HepG2 (cell line): ENCODE measurements around the gene CTNNA2. TPM values are rescaled to one million over a fixed set of nuclear protein-coding genes. Genes with fewer than 3 reads are reported as not detected.

Source experiments
- ATAC-seq: fragments of 200-7000 bp; cut with Tn5 transposase; 3 replicates; pipeline ENCODE4 v1.9.1; 2020; ENCODE audit warnings: mild to moderate bottlenecking, moderate library complexity
- BruUV-seq: library from RNA; stranded (reverse); fragments of 400-500 nt; replicated peaks from 2 replicates; lab custom pipeline; 2021; lab: Mats Ljungman, UMichigan
- CTCF ChIA-PET: fragments of 300-600 bp; formaldehyde crosslinking; extraction: SDS; loops from one replicate; lab custom pipeline; 2021; ENCODE audit warnings: low total read pairs, inconsistent platforms, low intra/inter-chr PET ratio; lab: Yijun Ruan, JAX
- POLR2A ChIA-PET: fragments of 350-600 bp; sonication (Branson Sonifier 250); formaldehyde crosslinking; loops from one replicate; lab custom pipeline; 2020; ENCODE audit warnings: antibody characterized with exemption, inconsistent platforms; lab: Yijun Ruan, JAX
- DNase-seq: peaks from one replicate; pipeline ENCODE4 v3.0.0-alpha.2; 2015; ENCODE audit warnings: low spot score
- FAIRE-seq: peaks from 3 replicates; lab custom pipeline; 2011; peaks lifted over from hg19 to GRCh38; lab: Jason Lieb, UNC
- H2AFZ ChIP-seq: one replicate; pipeline ENCODE4 v1.6.1; 2011; ENCODE audit warnings: low read length, inconsistent platforms
- H3K27ac ChIP-seq: fragments of 300-600 bp; 3 replicates; pipeline ENCODE4 v1.8.0; 2011; ENCODE audit warnings: mixed run types, mild to moderate bottlenecking, mixed read lengths, low read length, inconsistent platforms; ENCODE audit not compliant: insufficient read depth; ENCODE audit errors: extremely low read length
- H3K27me3 ChIP-seq, 2 experiments: fragments of 200-600 bp in 1 of 2; 2 replicates in 1 of 2; 3 replicates in 1 of 2; pipeline versions ENCODE4 v1.6.0 to v1.8.0; 2011; ENCODE audit warnings: low read length in 2 of 2, mild to moderate bottlenecking in 2 of 2, moderate library complexity in 2 of 2, inconsistent platforms in 1 of 2; ENCODE audit not compliant: insufficient read depth in 2 of 2, control insufficient read depth in 1 of 2
- H3K36me3 ChIP-seq, 2 experiments: fragments of 200-600 bp in 1 of 2; replicated peaks in 1 of 2; 2 replicates in 1 of 2; 3 replicates in 1 of 2; pipeline versions ENCODE4 v1.5.1 to v1.8.0; 2011; ENCODE audit warnings: low read length in 2 of 2, inconsistent platforms in 1 of 2; ENCODE audit not compliant: insufficient read depth in 2 of 2, control insufficient read depth in 1 of 2
- H3K4me1 ChIP-seq: 2 replicates; pipeline ENCODE4 v1.5.1; 2012; ENCODE audit warnings: low read length, inconsistent platforms; ENCODE audit not compliant: insufficient read depth
- H3K4me2 ChIP-seq: 2 replicates; pipeline ENCODE4 v1.6.0; 2011; ENCODE audit warnings: low read depth, low read length, inconsistent platforms
- H3K4me3 ChIP-seq, 3 experiments: fragments of 200-600 bp in 1 of 3; sonication (generic), shearing (Covaris generic) in 1 of 3; replicated peaks in 1 of 3; 2 replicates each; pipeline ENCODE4 v1.5.1; 2011 to 2016; ENCODE audit warnings: low read length in 3 of 3, inconsistent platforms in 2 of 3, low read depth in 2 of 3, mild to moderate bottlenecking in 2 of 3, control low read depth in 1 of 3, mixed read lengths in 1 of 3; ENCODE audit not compliant: insufficient read depth in 1 of 3
- H3K79me2 ChIP-seq: one replicate; pipeline ENCODE4 v1.6.1; 2011; ENCODE audit warnings: low read length, inconsistent platforms; ENCODE audit not compliant: insufficient read depth
- H3K9ac ChIP-seq: 2 replicates; pipeline ENCODE4 v1.6.0; 2011; ENCODE audit warnings: mild to moderate bottlenecking, low read depth, low read length, inconsistent platforms; ENCODE audit not compliant: insufficient read depth
- H3K9me3 ChIP-seq: 2 replicates; pipeline ENCODE4 v1.5.1; 2012; ENCODE audit warnings: mild to moderate bottlenecking, low read length
- H4K20me1 ChIP-seq: 2 replicates; pipeline ENCODE4 v1.6.0; 2011; ENCODE audit warnings: inconsistent platforms, mild to moderate bottlenecking, low read length, moderate library complexity; ENCODE audit not compliant: insufficient read depth
- ATM ChIP-seq: fragments of 450-650 bp; IDR thresholded peaks from 2 replicates; pipeline ENCODE4 v1.7.1; 2017; ENCODE audit warnings: mild to moderate bottlenecking, borderline replicate concordance
- CEBPB ChIP-seq: IDR thresholded peaks from 2 replicates; pipeline ENCODE4 v1.6.1; 2011; ENCODE audit warnings: low read depth, low read length, improper control_type of control experiment, borderline replicate concordance
- NFE2L1 ChIP-seq: sonication (generic); formaldehyde crosslinking; IDR thresholded peaks from 2 replicates; pipeline ENCODE4 v1.4.0; 2020; ENCODE audit warnings: missing genetic modification reagents, mild to moderate bottlenecking, borderline replicate concordance
- PTBP1 ChIP-seq: fragments of 200-400 bp; formaldehyde crosslinking; IDR thresholded peaks from 2 replicates; pipeline ENCODE4 v1.6.1; 2018; ENCODE audit warnings: low read length, low read depth; ENCODE audit not compliant: poor library complexity, severe bottlenecking
- SYNCRIP ChIP-seq: fragments of 200-400 bp; formaldehyde crosslinking; IDR thresholded peaks from 2 replicates; pipeline ENCODE4 v1.6.1; 2018; ENCODE audit warnings: mild to moderate bottlenecking, low read depth, low read length; ENCODE audit not compliant: insufficient read depth
- ZFP36L1 ChIP-seq: sonication (generic); formaldehyde crosslinking; IDR thresholded peaks from 2 replicates; pipeline ENCODE4 v1.8.0; 2022; ENCODE audit warnings: mild to moderate bottlenecking, missing genetic modification reagents, moderate library complexity
- ZNF318 ChIP-seq: sonication (generic); formaldehyde crosslinking; IDR thresholded peaks from 2 replicates; pipeline ENCODE4 v1.4.0; 2020; ENCODE audit warnings: mild to moderate bottlenecking, missing genetic modification reagents
- ZNF510 ChIP-seq: sonication (generic); formaldehyde crosslinking; IDR thresholded peaks from 2 replicates; pipeline ENCODE4 v1.4.0; 2020; ENCODE audit warnings: low read depth, mild to moderate bottlenecking, missing genetic modification reagents
- ZSCAN30 ChIP-seq: sonication (generic); formaldehyde crosslinking; IDR thresholded peaks from 2 replicates; pipeline ENCODE4 v1.5.0; 2020; ENCODE audit warnings: mild to moderate bottlenecking, missing genetic modification reagents
- WGBS: methylation state at CpG from one replicate; pipeline ENCODE4 v1.1.6; 2017; ENCODE audit warnings: low lambda C conversion rate; 5-methylcytosine and 5-hydroxymethylcytosine counted together
- in situ Hi-C: cut with HindIII; loops from 2 replicates; pipeline ENCODE4 v1.10.0; 2017; ENCODE audit warnings: low pct_unique_long_range_greater_than_20kb; ENCODE audit not compliant: extremely low pct_ligation_motif_present
- intact Hi-C: fragments of 100-400 bp; cut with micrococcal nuclease; formaldehyde crosslinking; loops from one replicate; pipeline ENCODE4 v1.10.0; 2022; ENCODE audit not compliant: unreplicated experiment
- polyA plus RNA-seq, 8 experiments: library from polyadenylated mRNA; depleted of rRNA in 3 of 8; stranded (reverse) in 7 of 8; unstranded in 1 of 8; fragments of >200 nt; fragmentation: Illumina TruSeq in 4 of 8; extraction: Trizol in 4 of 8; gene quantifications; 2 replicates each; pipeline versions ENCODE4 v1.2.1 to v1.2.3, GENCODE V29; 2011 to 2016; ENCODE audit warnings: low read depth in 4 of 8, missing spikeins in 1 of 8, mixed read lengths in 1 of 8; ENCODE audit not compliant: insufficient read depth in 1 of 8
- total RNA-seq, 5 experiments: library from RNA; depleted of rRNA; stranded (reverse); fragments of >200 nt; fragmentation: Illumina TruSeq; extraction: Trizol; gene quantifications; 2 replicates each; pipeline ENCODE4 v1.2.3, GENCODE V29; 2016; ENCODE audit warnings: low read depth in 1 of 5
- TF ChIP-seq, protein P1 (sequence below): sonication (generic); formaldehyde crosslinking; IDR thresholded peaks from 2 replicates; pipeline ENCODE4 v1.4.0; 2020; ENCODE audit warnings: missing genetic modification reagents; ENCODE audit errors: not compliant biosample characterization

CTNNA2 gene
- total and polyA plus RNA-seq, 2 of the 13 experiments (the other 11 are each of a cell fraction or from before 2014, with no cell fraction given): not detected

- no peaks in the 10 kb centered on the region for H3K36me3 ChIP-seq
- no peaks in the 10 kb centered on the region for H4K20me1 ChIP-seq
- 16% methylated on average over 1 of the region's 1 CpG for WGBS
- no peak overlapping the region for H2AFZ ChIP-seq
- no peak for FAIRE-seq
- in situ Hi-C loops (no loop called here), intact Hi-C loops (no loop called here)
- H3K27ac ChIP-seq: no peak overlapping the region
- H3K79me2 ChIP-seq: no peaks in the 10 kb centered on the region
- ATAC-seq: no peak
- CTCF ChIA-PET: no interaction called here
- no peak overlapping the region for H3K4me3 ChIP-seq
- no peaks in the 10 kb centered on the region for H3K4me1 ChIP-seq
- H3K9ac ChIP-seq: no peak overlapping the region
- TF ChIP-seq PTBP1 (no peak), CEBPB (peak; percentile 42; the same call in 1 of the 2 replicates)
- POLR2A ChIA-PET: no interaction called here
- H3K27me3 ChIP-seq: no peaks in the 10 kb centered on the region; a peak in 1 of 5 replicates
- DNase-seq: no peak
- H3K9me3 ChIP-seq: no peaks in the 10 kb centered on the region
- no peak overlapping the region for H3K4me2 ChIP-seq
- BruUV-seq: no TSS peak
Observed at GRCh38 chr2:79827881-79828280, 315.0 kb downstream of the CTNNA2 start.

- ATAC-seq (no peak), DNase-seq (no peak), FAIRE-seq (no peak)
- CTCF ChIA-PET: no interaction called here
- no peak overlapping the region for H3K27ac ChIP-seq
- no peaks in the 10 kb centered on the region for H3K79me2 ChIP-seq
- no TSS peak for BruUV-seq
- no peak overlapping the region for H3K4me3 ChIP-seq
- no peaks in the 10 kb centered on the region for H4K20me1 ChIP-seq
- in situ Hi-C loops: no loop called here
- no peaks in the 10 kb centered on the region for H3K4me1 ChIP-seq
- no peaks in the 10 kb centered on the region for H3K9me3 ChIP-seq
- POLR2A ChIA-PET: no interaction called here
- no peaks in the 10 kb centered on the region; a peak in 1 of 5 replicates for H3K27me3 ChIP-seq
- intact Hi-C loops: no loop called here
- H3K9ac ChIP-seq: no peak overlapping the region
- H3K36me3 ChIP-seq: no peaks in the 10 kb centered on the region
- WGBS: 2% methylated on average over 7 of the region's 7 CpGs
- no peak overlapping the region for H3K4me2 ChIP-seq
- no peak overlapping the region for H2AFZ ChIP-seq
- TF ChIP-seq, protein P1, sequence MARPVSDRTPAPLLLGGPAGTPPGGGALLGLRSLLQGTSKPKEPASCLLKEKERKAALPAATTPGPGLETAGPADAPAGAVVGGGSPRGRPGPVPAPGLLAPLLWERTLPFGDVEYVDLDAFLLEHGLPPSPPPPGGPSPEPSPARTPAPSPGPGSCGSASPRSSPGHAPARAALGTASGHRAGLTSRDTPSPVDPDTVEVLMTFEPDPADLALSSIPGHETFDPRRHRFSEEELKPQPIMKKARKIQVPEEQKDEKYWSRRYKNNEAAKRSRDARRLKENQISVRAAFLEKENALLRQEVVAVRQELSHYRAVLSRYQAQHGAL (CRISPR knock-in tag): no peak
- TF ChIP-seq ZSCAN30 (CRISPR knock-in tag) (no peak), ZNF510 (CRISPR knock-in tag) (no peak), SYNCRIP (no peak), ATM (no peak), NFE2L1 (no peak), ZNF318 (no peak), ZFP36L1 (CRISPR knock-in tag) (no peak)
Observed at GRCh38 chr2:79830501-79830900, 317.6 kb downstream of the CTNNA2 start.
